Measurements from ENCODE around the gene KIF6. TPM values are rescaled to one million over a fixed set of nuclear protein-coding genes. Genes with fewer than 3 reads are reported as not detected.

The KIF6 gene
- total and polyA plus RNA-seq, 11 donors, result 0.06 to 0.77 (median 0.48) TPM

GRCh38 chr6:39468385-39468784 is 256.8 kb downstream of the KIF6 start:
- H3K4me3 ChIP-seq, result no peak overlapping the region
- ATAC-seq, result no peak
- TF ChIP-seq CTCF (IDR thresholded peaks at IDR 0.05) (no peak), POLR2A (IDR thresholded peaks at IDR 0.05) (no peak)
- H3K36me3 ChIP-seq, result no peaks in the 10 kb centered on the region
- intact Hi-C loops (cut with DNase I), result no loop called here
- H3K4me1 ChIP-seq, result peaks cover 0 to 12% (median 9%) of the 10 kb centered on the region in 12 donors
- H3K27me3 ChIP-seq, result no peaks in the 10 kb centered on the region
- 41 to 58% (median 49%) methylated on average over 1 of the region's 1 CpG for WGBS, 4 donors
- DNase-seq, result no peak
- H3K9me3 ChIP-seq, result peaks cover 0 to 12% (median 5%) of the 10 kb centered on the region in 12 donors
- no peak overlapping the region for H3K27ac ChIP-seq

DNA sequence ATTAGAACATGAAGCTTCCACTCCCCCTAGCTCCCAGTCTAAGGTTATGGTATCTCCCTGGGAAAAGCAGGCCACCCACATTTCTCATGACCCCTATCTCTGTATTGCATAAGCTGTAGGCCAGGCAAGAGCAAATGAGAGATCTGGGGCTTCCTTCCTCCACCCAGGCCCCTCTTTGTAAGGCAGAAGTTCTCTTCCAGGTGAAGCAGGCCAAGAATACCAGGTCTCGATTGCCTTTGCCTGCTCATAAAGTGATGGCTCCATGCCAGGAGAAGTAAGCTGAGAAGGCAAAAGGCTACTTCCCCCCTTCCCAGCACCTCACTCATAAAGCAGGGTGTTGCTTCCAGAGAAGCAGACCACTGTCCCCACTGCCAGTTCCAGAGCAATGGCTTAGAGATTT is 258.6 kb downstream of the KIF6 start:
- Histone ChIP-seq H3K27me3 (no peaks in the 10 kb centered on the region), H3K27ac (no peak overlapping the region), H3K4me1 (peaks cover 0 to 3% (median 0%) of the 10 kb centered on the region in 12 donors), H3K36me3 (no peaks in the 10 kb centered on the region), H3K9me3 (peaks cover 0 to 12% (median 5%) of the 10 kb centered on the region in 12 donors), H3K4me3 (no peak overlapping the region)
- 75 to 86% (median 80%) methylated on average over 1 of the region's 1 CpG for WGBS, 4 donors
- no peak for TF ChIP-seq CTCF (IDR thresholded peaks at IDR 0.05)
- no peak for TF ChIP-seq POLR2A (IDR thresholded peaks at IDR 0.05)
- DNase-seq (no peak), ATAC-seq (no peak)
- intact Hi-C loops (cut with DNase I), result loop anchor here in 1 of 10 donors (2.0 kb wide), 1 partner anchor 18 kb away; no protein-coding TSS in a partner anchor

DNA sequence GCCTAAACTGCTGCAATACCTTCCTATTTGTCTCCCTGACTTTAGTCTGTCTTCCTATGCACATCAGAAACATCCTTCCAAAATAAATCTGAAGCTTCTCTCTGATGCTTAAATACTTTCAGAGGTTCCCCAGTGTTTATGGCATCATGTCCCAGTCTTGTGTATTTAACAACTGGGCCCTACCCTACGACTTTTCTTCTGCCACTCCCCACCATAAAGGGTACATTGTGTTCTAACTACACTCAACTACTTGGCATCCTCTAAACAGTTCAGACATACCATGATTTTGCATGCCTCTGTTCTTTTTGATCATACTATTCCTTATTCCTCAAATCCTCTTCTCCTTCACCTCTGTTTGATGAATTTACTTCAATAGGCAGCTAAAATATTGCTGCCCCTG is 259.7 kb downstream of the KIF6 start:
- TF ChIP-seq CTCF (IDR thresholded peaks at IDR 0.05), result no peak
- no peak for TF ChIP-seq POLR2A (IDR thresholded peaks at IDR 0.05)
- intact Hi-C loops (cut with DNase I), result no loop called here
- no peak for DNase-seq
- WGBS, 4 donors, result 52 to 67% (median 63%) methylated on average over 1 of the region's 1 CpG
- Histone ChIP-seq H3K4me1 (no peaks in the 10 kb centered on the region), H3K4me3 (no peak overlapping the region), H3K27me3 (no peaks in the 10 kb centered on the region), H3K9me3 (peaks cover 0 to 12% (median 6%) of the 10 kb centered on the region in 12 donors), H3K27ac (no peak overlapping the region), H3K36me3 (no peaks in the 10 kb centered on the region)
- no peak for ATAC-seq

- no peak overlapping the region for H3K4me3 ChIP-seq
- ATAC-seq, result no peak
- DNase-seq, result no peak
- WGBS, 4 donors, result 81 to 86% (median 84%) methylated on average over 5 of the region's 5 CpGs
- H3K36me3 ChIP-seq, result no peaks in the 10 kb centered on the region
- intact Hi-C loops (cut with DNase I), result no loop called here
- no peak for TF ChIP-seq POLR2A (IDR thresholded peaks at IDR 0.05)
- H3K4me1 ChIP-seq, result no peaks in the 10 kb centered on the region
- H3K27me3 ChIP-seq, result no peaks in the 10 kb centered on the region
- no peak overlapping the region for H3K27ac ChIP-seq
- peaks cover 0 to 12% (median 6%) of the 10 kb centered on the region in 12 donors for H3K9me3 ChIP-seq
These were observed 261.1 kb downstream of the KIF6 start for GRCh38 chr6:39464067-39464466.

DNA sequence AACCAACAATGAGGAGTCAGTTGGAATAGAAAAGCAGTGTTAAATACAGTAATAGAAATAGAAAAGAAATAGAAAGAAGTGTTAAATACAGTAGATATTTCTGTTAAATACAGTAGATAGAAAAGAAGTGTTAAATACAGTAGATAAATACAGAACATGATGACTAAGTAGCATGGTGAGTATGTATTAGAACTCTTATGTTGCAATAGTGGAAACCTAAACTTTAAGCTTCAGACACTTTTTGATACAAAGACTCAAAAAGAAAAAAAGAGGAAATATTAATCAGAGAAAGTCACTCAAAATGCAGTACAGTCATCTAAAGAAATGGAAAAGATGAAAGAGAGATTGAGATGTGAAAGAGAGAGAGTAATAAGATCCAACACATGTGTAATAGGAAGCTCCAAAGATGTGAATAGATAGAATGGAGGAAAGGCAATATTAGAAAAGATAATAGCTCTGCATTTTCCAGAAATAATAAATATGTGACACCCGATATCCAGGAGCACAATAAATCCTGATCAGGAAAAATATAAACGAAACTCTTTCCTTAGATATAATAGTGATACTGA is 271.2 kb downstream of the KIF6 start:
- H3K27ac ChIP-seq, result no peak overlapping the region
- H3K9me3 ChIP-seq, result peaks cover 0 to 9% (median 0%) of the 10 kb centered on the region in 12 donors
- intact Hi-C loops (cut with DNase I), result no loop called here
- 63 to 92% (median 87%) methylated on average over 2 of the region's 2 CpGs for WGBS, 4 donors
- TF ChIP-seq POLR2A (IDR thresholded peaks at IDR 0.05) (no peak), CTCF (IDR thresholded peaks at IDR 0.05) (no peak)
- no peak for DNase-seq
- no peaks in the 10 kb centered on the region for H3K27me3 ChIP-seq
- ATAC-seq, result no peak
- no peaks in the 10 kb centered on the region for H3K36me3 ChIP-seq
- H3K4me1 ChIP-seq, result no peaks in the 10 kb centered on the region
- no peak overlapping the region for H3K4me3 ChIP-seq
